ENCODE measurements around the gene ASIC4. TPM values are rescaled to one million over a fixed set of nuclear protein-coding genes. Genes with fewer than 3 reads are reported as not detected.

ASIC4 gene
- polyA plus RNA-seq, 1 donor (not counting 4 experiments of a cell fraction or from before 2014, with no cell fraction given): not detected

GRCh38 chr2:219533930-219534661, 19.8 kb downstream of the ASIC4 start:
- DNase-seq (ENCODE audit: low read depth, low spot score): no peak
- no peak for FAIRE-seq

DNA sequence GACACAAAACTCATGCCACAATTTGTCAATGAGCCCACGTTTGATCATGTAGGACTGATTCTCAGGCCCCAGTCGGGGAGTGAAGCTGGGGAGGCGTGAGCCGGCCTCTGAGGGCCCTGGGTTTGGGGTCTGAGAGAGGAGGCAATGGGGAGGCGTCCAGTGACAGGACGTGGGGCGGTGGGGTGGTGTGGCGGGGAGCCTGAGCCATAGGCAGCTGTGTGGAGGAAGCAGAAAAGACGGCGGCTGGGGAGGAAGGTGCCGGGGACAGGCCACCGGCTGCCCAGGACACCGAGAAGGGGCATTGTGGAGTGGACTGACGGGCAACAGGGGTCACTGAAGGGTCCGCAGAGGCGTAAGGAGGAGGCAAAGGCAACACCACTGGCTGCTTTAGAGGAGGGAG, 22.1 kb downstream of the ASIC4 start:
- Histone ChIP-seq H3K4me1 (ENCODE audit: control insufficient read depth, extremely low read depth, insufficient read depth, low read length) (peaks cover 11% of the 10 kb centered on the region), H3K9ac (ENCODE audit: control insufficient read depth, extremely low read depth, insufficient read depth, low read length) (no peak overlapping the region), H4K20me1 (ENCODE audit: control insufficient read depth, extremely low read depth, insufficient read depth, low read length) (peaks cover 7% of the 10 kb centered on the region), H3K9me1 (ENCODE audit: control insufficient read depth, extremely low read depth, insufficient read depth, low read length) (no peaks in the 10 kb centered on the region), H3K4me3 (ENCODE audit: control insufficient read depth in 2 of 3, extremely low read depth in 1 of 3, insufficient read depth in 2 of 3, low read depth in 1 of 3, low read length in 3 of 3) (no peak overlapping the region), H3K79me2 (ENCODE audit: control insufficient read depth, insufficient read depth, low read length) (peaks cover 21% of the 10 kb centered on the region), H2AFZ (ENCODE audit: control insufficient read depth, low read length) (no peak overlapping the region), H3K4me2 (ENCODE audit: control insufficient read depth, extremely low read depth, insufficient read depth, low read depth, low read length) (no peak overlapping the region), H3K27ac (ENCODE audit: control insufficient read depth, insufficient read depth, low read length) (no peak overlapping the region), H3K27me3 (ENCODE audit: control insufficient read depth, extremely low read depth, insufficient read depth, low read length) (peaks cover 8% of the 10 kb centered on the region), H3K36me3 (ENCODE audit: control insufficient read depth in 2 of 2, extremely low read depth in 1 of 2, insufficient read depth in 2 of 2, low read length in 2 of 2) (peaks cover 20 to 23% of the 10 kb centered on the region in 2 experiments), H3K9me3 (ENCODE audit: control insufficient read depth, low read depth, low read length) (no peaks in the 10 kb centered on the region)
- TF ChIP-seq EZH2 (IDR thresholded peaks at IDR 0.05; ENCODE audit: low read length): no peak
- TF ChIP-seq CTCF (optimal IDR thresholded peaks at IDR 0.05 in 1 of 3, IDR thresholded peaks at IDR 0.05 in 1 of 3, conservative IDR thresholded peaks at IDR 0.05 in 1 of 3; ENCODE audit: extremely low read depth in 1 of 3, insufficient read depth in 2 of 3, low read length in 3 of 3): no peak
- dilution Hi-C loops (cut with MboI; ENCODE audit: extremely low pct_ligation_motif_present, low sequenced_read_pairs): no loop called here
- DNase-seq (ENCODE audit: low read depth, low spot score) (no peak), FAIRE-seq (no peak)

More at GRCh38 chr2:219533930-219534661, 19.8 kb downstream of the ASIC4 start:
- H3K4me2 ChIP-seq (ENCODE audit: control insufficient read depth, extremely low read depth, insufficient read depth, low read depth, low read length): no peak overlapping the region
- peaks cover 4 to 5% of the 10 kb centered on the region in 2 experiments for H3K36me3 ChIP-seq (ENCODE audit: control insufficient read depth in 2 of 2, extremely low read depth in 1 of 2, insufficient read depth in 2 of 2, low read length in 2 of 2)
- no peak overlapping the region for H2AFZ ChIP-seq (ENCODE audit: control insufficient read depth, low read length)
- peaks cover 17% of the 10 kb centered on the region for H3K27me3 ChIP-seq (ENCODE audit: control insufficient read depth, extremely low read depth, insufficient read depth, low read length)
- H3K4me3 ChIP-seq (ENCODE audit: control insufficient read depth in 2 of 3, extremely low read depth in 1 of 3, insufficient read depth in 2 of 3, low read depth in 1 of 3, low read length in 3 of 3): no peak overlapping the region
- no peak overlapping the region for H3K9ac ChIP-seq (ENCODE audit: control insufficient read depth, extremely low read depth, insufficient read depth, low read length)
- peaks cover 3% of the 10 kb centered on the region for H4K20me1 ChIP-seq (ENCODE audit: control insufficient read depth, extremely low read depth, insufficient read depth, low read length)
- H3K4me1 ChIP-seq (ENCODE audit: control insufficient read depth, extremely low read depth, insufficient read depth, low read length): peaks cover 10% of the 10 kb centered on the region
- no peak overlapping the region for H3K27ac ChIP-seq (ENCODE audit: control insufficient read depth, insufficient read depth, low read length)
- TF ChIP-seq EZH2 (IDR thresholded peaks at IDR 0.05; ENCODE audit: low read length): no peak
- TF ChIP-seq CTCF (optimal IDR thresholded peaks at IDR 0.05 in 1 of 3, IDR thresholded peaks at IDR 0.05 in 1 of 3, conservative IDR thresholded peaks at IDR 0.05 in 1 of 3; ENCODE audit: extremely low read depth in 1 of 3, insufficient read depth in 2 of 3, low read length in 3 of 3): no peak
- no peaks in the 10 kb centered on the region for H3K9me1 ChIP-seq (ENCODE audit: control insufficient read depth, extremely low read depth, insufficient read depth, low read length)
- peaks cover 2% of the 10 kb centered on the region for H3K79me2 ChIP-seq (ENCODE audit: control insufficient read depth, insufficient read depth, low read length)
- dilution Hi-C loops (cut with MboI; ENCODE audit: extremely low pct_ligation_motif_present, low sequenced_read_pairs): no loop called here
- no peaks in the 10 kb centered on the region for H3K9me3 ChIP-seq (ENCODE audit: control insufficient read depth, low read depth, low read length)
